Common myeloid progenitor, CD34-positive (primary cell): ENCODE data around the gene TMCO1.

Experiments
- CTCF ChIA-PET: fragments of 350-600 bp; sonication (Branson Sonifier 250); formaldehyde crosslinking; loops from one replicate; lab custom pipeline; 2021; ENCODE audit warnings: antibody characterized with exemption; lab: Charles Lee
- POLR2A ChIA-PET: fragments of 350-600 bp; sonication (Branson Sonifier 250); formaldehyde crosslinking; loops from one replicate; lab custom pipeline; 2021; ENCODE audit warnings: antibody characterized with exemption; lab: Charles Lee
- DNase-seq, 3 donors: peaks; one replicate each; pipeline versions ENCODE4 v3.0.0 to v3.0.0-alpha.2; 2013
- H3K27ac ChIP-seq, 2 experiments: 1 replicate in 1 of 2; 2 replicates in 1 of 2; pipeline ENCODE4 v1.7.0; 2013; ENCODE audit warnings: inconsistent platforms in 2 of 2, low read length in 2 of 2, mild to moderate bottlenecking in 2 of 2, low read depth in 1 of 2, moderate library complexity in 1 of 2; ENCODE audit not compliant: severe bottlenecking in 2 of 2, insufficient read depth in 1 of 2, poor library complexity in 1 of 2
- H3K27me3 ChIP-seq, 5 experiments: replicated peaks in 2 of 5; 1 replicate in 3 of 5; 2 replicates in 2 of 5; pipeline versions ENCODE4 v1.6.1 to v1.7.0; 2013; ENCODE audit warnings: low read length in 4 of 5, mild to moderate bottlenecking in 2 of 5, moderate library complexity in 2 of 5, inconsistent platforms in 1 of 5; ENCODE audit not compliant: insufficient read depth in 5 of 5, control insufficient read depth in 4 of 5
- H3K36me3 ChIP-seq, 4 experiments: 1 replicate in 2 of 4; 2 replicates in 2 of 4; pipeline versions ENCODE4 v1.6.1 to v1.7.0; 2013; ENCODE audit warnings: low read length in 3 of 4, control low read depth in 1 of 4, mild to moderate bottlenecking in 1 of 4; ENCODE audit not compliant: control insufficient read depth in 4 of 4, insufficient read depth in 4 of 4
- H3K4me1 ChIP-seq, 4 experiments: 1 replicate in 3 of 4; 2 replicates in 1 of 4; pipeline versions ENCODE4 v1.6.1 to v1.7.1; 2013; ENCODE audit warnings: low read length in 3 of 4, mild to moderate bottlenecking in 3 of 4, control low read depth in 1 of 4, inconsistent platforms in 1 of 4, moderate library complexity in 1 of 4; ENCODE audit not compliant: control insufficient read depth in 4 of 4, insufficient read depth in 4 of 4; ENCODE audit errors: control extremely low read depth in 1 of 4
- H3K4me3 ChIP-seq, 7 experiments: 1 replicate in 4 of 7; 2 replicates in 3 of 7; pipeline versions ENCODE4 v1.5.1 to v1.7.0; 2013; ENCODE audit warnings: mild to moderate bottlenecking in 7 of 7, low read length in 6 of 7, moderate library complexity in 6 of 7, inconsistent platforms in 2 of 7, low read depth in 2 of 7, control low read depth in 1 of 7; ENCODE audit not compliant: insufficient read depth in 4 of 7, control insufficient read depth in 1 of 7; ENCODE audit errors: extremely low read depth in 1 of 7
- H3K9me3 ChIP-seq, 5 experiments: 1 replicate in 4 of 5; 2 replicates in 1 of 5; pipeline versions ENCODE4 v1.6.1 to v1.7.1; 2013; ENCODE audit warnings: low read length in 4 of 5, mild to moderate bottlenecking in 2 of 5, inconsistent platforms in 1 of 5, low read depth in 1 of 5, moderate library complexity in 1 of 5; ENCODE audit not compliant: control insufficient read depth in 4 of 5, insufficient read depth in 2 of 5; ENCODE audit errors: control extremely low read depth in 1 of 5
- WGBS: methylation state at CpG from one replicate; pipeline ENCODE4 v1.1.5; 2013; ENCODE audit not compliant: insufficient coverage; 5-methylcytosine and 5-hydroxymethylcytosine counted together

The TMCO1 gene

DNA sequence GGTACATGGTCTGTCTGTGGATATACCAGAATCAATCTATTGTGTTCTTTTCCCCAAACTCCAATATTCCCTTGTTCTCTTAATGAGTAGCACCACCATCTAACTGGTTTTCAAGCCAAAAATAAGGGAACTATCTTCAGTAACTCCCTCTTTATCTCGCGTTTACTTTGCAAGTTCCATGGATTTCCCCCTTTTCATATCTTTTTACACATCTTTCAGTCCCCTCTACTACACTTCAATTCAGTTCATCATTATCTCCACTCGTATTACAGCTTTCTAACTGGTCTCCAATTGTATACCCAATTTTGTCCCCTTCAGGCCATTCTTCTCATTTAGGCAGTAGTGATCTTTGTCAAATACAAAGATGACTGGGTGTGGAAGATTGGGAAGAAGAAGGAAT is 4.1 kb upstream of the TMCO1 start:
- DNase-seq = no peak
- POLR2A ChIA-PET = no interaction called here
- no peaks in the 10 kb centered on the region for H3K9me3 ChIP-seq
- H3K27ac ChIP-seq = peak overlapping the region in 1 of 2 experiments; percentile 28
- peaks cover 2 to 8% (median 3%) of the 10 kb centered on the region in 4 experiments for H3K36me3 ChIP-seq
- H3K4me1 ChIP-seq = peaks cover 6 to 22% (median 11%) of the 10 kb centered on the region in 4 experiments
- CTCF ChIA-PET = interaction anchor here (1.2 kb wide), 1 partner anchor 135 kb away, joined by 4 read pairs; no protein-coding TSS in a partner anchor
- no peak overlapping the region for H3K4me3 ChIP-seq
- no peaks in the 10 kb centered on the region for H3K27me3 ChIP-seq
- 79% methylated on average over 2 of the region's 3 CpGs for WGBS

DNA sequence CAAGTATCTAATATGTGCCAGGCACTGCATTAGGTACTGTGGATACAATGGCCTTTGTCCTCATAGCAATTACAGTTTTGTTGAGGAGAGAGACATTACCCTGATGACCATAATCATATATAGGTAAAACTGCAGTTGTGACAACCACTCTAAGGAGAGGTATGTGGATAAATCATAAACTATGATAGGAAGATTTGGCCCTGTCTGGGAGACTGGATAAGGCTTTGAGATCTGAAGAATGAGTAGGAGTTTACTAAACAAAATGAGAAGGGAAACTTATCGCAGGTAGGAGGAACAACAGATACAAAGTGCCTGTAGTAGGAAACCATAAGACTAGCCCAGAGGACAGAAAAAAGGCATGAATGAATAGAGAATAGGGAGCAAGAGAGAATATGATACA is 4.4 kb downstream of the TMCO1 start:
- no peak overlapping the region for H3K4me3 ChIP-seq
- POLR2A ChIA-PET = no interaction called here

DNA sequence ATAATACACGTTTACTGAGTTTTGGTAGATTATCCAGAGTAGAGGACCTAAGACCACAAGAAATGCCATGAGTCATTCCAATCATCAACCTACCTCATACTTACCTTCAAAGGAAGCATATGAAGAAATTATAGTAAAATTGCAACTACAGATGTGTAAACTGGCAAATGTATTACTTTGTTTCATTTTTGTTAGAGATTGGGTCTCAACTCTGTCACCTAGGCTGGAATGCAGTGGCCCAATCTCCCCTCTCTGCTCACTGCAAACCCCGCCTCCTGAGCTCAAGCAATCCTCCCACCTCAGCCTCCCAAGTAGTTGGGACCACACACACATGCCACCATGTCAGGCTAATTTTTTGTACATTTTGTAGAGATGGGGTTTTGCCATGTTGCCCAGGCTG is 5.2 kb downstream of the TMCO1 start:
- no peaks in the 10 kb centered on the region for H3K9me3 ChIP-seq
- peaks cover 11 to 43% (median 26%) of the 10 kb centered on the region in 4 experiments for H3K36me3 ChIP-seq
- peaks cover 0 to 10% (median 6%) of the 10 kb centered on the region in 4 experiments for H3K4me1 ChIP-seq
- ChIA-PET POLR2A (no interaction called here), CTCF (no interaction called here)
- no peak for DNase-seq
- H3K27ac ChIP-seq = no peak overlapping the region
- no CpG with 5 or more reads among the region's 2 CpGs for WGBS
- no peak overlapping the region for H3K4me3 ChIP-seq
- H3K27me3 ChIP-seq = no peaks in the 10 kb centered on the region

More for the DNA sequence above, 4.4 kb downstream of the TMCO1 start:
- Histone ChIP-seq H3K9me3 (no peaks in the 10 kb centered on the region), H3K27me3 (no peaks in the 10 kb centered on the region), H3K36me3 (peaks cover 9 to 40% (median 26%) of the 10 kb centered on the region in 4 experiments), H3K27ac (no peak overlapping the region), H3K4me1 (peaks cover 2 to 13% (median 8%) of the 10 kb centered on the region in 4 experiments)
- 100% methylated on average over 1 of the region's 1 CpG for WGBS
- CTCF ChIA-PET = no interaction called here
- DNase-seq = no peak

- Histone ChIP-seq H3K4me1 (peaks cover 0 to 4% (median under 1%) of the 10 kb centered on the region in 4 experiments), H3K27me3 (no peaks in the 10 kb centered on the region), H3K4me3 (no peak overlapping the region), H3K36me3 (peaks cover 13 to 48% (median 29%) of the 10 kb centered on the region in 4 experiments), H3K9me3 (no peaks in the 10 kb centered on the region), H3K27ac (no peak overlapping the region)
- no peak for DNase-seq
- no CpG with 5 or more reads among the region's 1 CpG for WGBS
- ChIA-PET CTCF (no interaction called here), POLR2A (no interaction called here)
Measured at GRCh38 chr1:165762725-165763124, 5.9 kb downstream of the TMCO1 start.

- no peaks in the 10 kb centered on the region for H3K27me3 ChIP-seq
- no peak overlapping the region for H3K4me3 ChIP-seq
- peaks cover 6 to 41% (median 22%) of the 10 kb centered on the region in 4 experiments for H3K36me3 ChIP-seq
- ChIA-PET POLR2A (no interaction called here), CTCF (interaction anchor here (0.9 to 2.3 kb wide), 6 partner anchors 10 to 157 kb away, joined by 3 to 9 read pairs (median 4); partner anchors contain the start of gene TMCO1)
- no peak overlapping the region for H3K27ac ChIP-seq
- H3K4me1 ChIP-seq = no peaks in the 10 kb centered on the region
- peak in 2 of 3 donors; percentile 55 to 68 for DNase-seq
- no peaks in the 10 kb centered on the region for H3K9me3 ChIP-seq
Measured at GRCh38 chr1:165759095-165759494, 9.6 kb downstream of the TMCO1 start.

- no peak overlapping the region for H3K4me3 ChIP-seq
- CTCF ChIA-PET = interaction anchor here (0.6 to 1.3 kb wide), 2 partner anchors 73 to 167 kb away, joined by 3 to 6 read pairs; no protein-coding TSS in a partner anchor
- H3K4me1 ChIP-seq = no peaks in the 10 kb centered on the region
- peaks cover 9 to 45% (median 28%) of the 10 kb centered on the region in 4 experiments for H3K36me3 ChIP-seq
- H3K27ac ChIP-seq = no peak overlapping the region
- DNase-seq = no peak
- no peaks in the 10 kb centered on the region for H3K9me3 ChIP-seq
- POLR2A ChIA-PET = no interaction called here
- no peaks in the 10 kb centered on the region for H3K27me3 ChIP-seq
Measured at GRCh38 chr1:165755393-165756010, 13.2 kb downstream of the TMCO1 start.

- POLR2A ChIA-PET = no interaction called here
- CTCF ChIA-PET = no interaction called here
- Histone ChIP-seq H3K27ac (no peak overlapping the region), H3K4me3 (no peak overlapping the region), H3K4me1 (no peaks in the 10 kb centered on the region), H3K27me3 (no peaks in the 10 kb centered on the region), H3K36me3 (peaks cover 6 to 48% (median 28%) of the 10 kb centered on the region in 4 experiments), H3K9me3 (no peaks in the 10 kb centered on the region)
- DNase-seq = no peak
Measured at GRCh38 chr1:165753934-165754333, 14.7 kb downstream of the TMCO1 start.
